Transverse colon (tissue), 4 donors: ENCODE measurements around the gene NOA1. TPM values are rescaled to one million over a fixed set of nuclear protein-coding genes. Genes with fewer than 3 reads are reported as not detected.

Source experiments
- DNase-seq: peaks from one replicate; pipeline ENCODE4 v3.0.0-alpha.2; 2019
- H3K27ac ChIP-seq, 4 donors: fragments of 200-600 bp; sonication (generic); 2 replicates each; pipeline ENCODE4 v1.5.1; 2016 to 2018; ENCODE audit warnings: inconsistent platforms in 4 of 4
- H3K27me3 ChIP-seq: fragments of 200-600 bp; sonication (generic); 2 replicates; pipeline ENCODE4 v1.5.1; 2017; ENCODE audit warnings: inconsistent platforms
- H3K36me3 ChIP-seq, 4 donors: fragments of 200-600 bp; sonication (generic); 2 replicates each; pipeline ENCODE4 v1.5.1; 2017 to 2019; ENCODE audit warnings: inconsistent platforms in 4 of 4
- H3K4me1 ChIP-seq, 4 donors: fragments of 200-600 bp; sonication (generic); 2 replicates each; pipeline ENCODE4 v1.5.1; 2017 to 2020; ENCODE audit warnings: inconsistent platforms in 4 of 4
- H3K4me3 ChIP-seq, 4 donors: fragments of 200-600 bp; sonication (generic); 1 replicate in 1 of 4; 2 replicates in 3 of 4; pipeline versions ENCODE4 v1.5.1 to v1.6.1; 2017 to 2019; ENCODE audit warnings: inconsistent platforms in 4 of 4
- H3K9me3 ChIP-seq, 2 donors: fragments of 200-600 bp; sonication (generic); 2 replicates each; pipeline ENCODE4 v1.5.1; 2017 to 2019; ENCODE audit warnings: inconsistent platforms in 2 of 2
- CTCF ChIP-seq, 5 experiments: fragments of 200-600 bp in 3 of 5; fragments of 450-650 bp in 2 of 5; sonication (generic) in 3 of 5; IDR thresholded peaks; 1 replicate in 2 of 5; 2 replicates in 3 of 5; pipeline ENCODE4 v1.5.1; 2016 to 2017; ENCODE audit warnings: antibody characterized with exemption in 5 of 5, inconsistent platforms in 3 of 5, mild to moderate bottlenecking in 2 of 5, moderate library complexity in 1 of 5
- EP300 ChIP-seq: sonication (generic); formaldehyde crosslinking; IDR thresholded peaks from one replicate; pipeline ENCODE4 v1.6.1; 2017; ENCODE audit warnings: antibody characterized with exemption, low read depth
- POLR2A ChIP-seq: fragments of 450-650 bp; IDR thresholded peaks from one replicate; pipeline ENCODE4 v1.6.1; 2016; ENCODE audit warnings: antibody characterized with exemption, mild to moderate bottlenecking, moderate library complexity
- POLR2AphosphoS5 ChIP-seq, 3 donors: sonication (generic); formaldehyde crosslinking; IDR thresholded peaks; one replicate each; pipeline ENCODE4 v1.6.1; 2016; ENCODE audit warnings: antibody characterized with exemption in 3 of 3
- WGBS, 2 donors: methylation state at CpG; one replicate each; pipeline ENCODE4 v1.1.5; 2018; ENCODE audit warnings: low coverage in 1 of 2; 5-methylcytosine and 5-hydroxymethylcytosine counted together
- in situ Hi-C, 4 donors: fragments of 200-750 bp; cut with MboI; loops; one replicate each; pipeline versions ENCODE4 v1.15.0 to v1.15.1; 2017; ENCODE audit warnings: low sequenced_read_pairs in 3 of 4, low pct_ligation_motif_present in 1 of 4, low pct_unique_long_range_greater_than_20kb in 1 of 4
- intact Hi-C: fragments of 100-400 bp; cut with DNase I; formaldehyde crosslinking; loops from one replicate; pipeline ENCODE4 v1.15.1; 2023; ENCODE audit warnings: low total_unique reads
- total RNA-seq, 4 donors: library from RNA; depleted of rRNA; stranded (reverse); fragments of >200 nt; gene quantifications; one replicate each; pipeline ENCODE4 v1.1.0, GENCODE V29; 2016

The NOA1 gene
- total RNA-seq, 4 donors from 2014 or later, result 32.5 to 75.4 (median 39.6) TPM

GRCh38 chr4:56972809-56973208 lies 4.6 kb downstream of the NOA1 start:
- in situ Hi-C loops (no loop called here), intact Hi-C loops (no loop called here)
- no peak for TF ChIP-seq POLR2AphosphoS5 (IDR thresholded peaks at IDR 0.05)
- peaks cover 0 to 20% (median 18%) of the 10 kb centered on the region in 4 donors for H3K4me1 ChIP-seq
- H3K27me3 ChIP-seq, result no peaks in the 10 kb centered on the region
- no peak for DNase-seq
- H3K9me3 ChIP-seq, result peaks cover 6% of the 10 kb centered on the region in 2 donors
- H3K4me3 ChIP-seq, result no peak overlapping the region
- no peak overlapping the region for H3K27ac ChIP-seq
- H3K36me3 ChIP-seq, result peaks cover 4 to 47% (median 27%) of the 10 kb centered on the region in 4 donors

GRCh38 chr4:56972389-56972788 lies 5.0 kb downstream of the NOA1 start:
- peaks cover 6% of the 10 kb centered on the region in 2 donors for H3K9me3 ChIP-seq
- TF ChIP-seq POLR2AphosphoS5 (IDR thresholded peaks at IDR 0.05), result no peak
- no peak for TF ChIP-seq EP300
- no peak overlapping the region for H3K27ac ChIP-seq
- H3K4me3 ChIP-seq, result no peak overlapping the region
- H3K27me3 ChIP-seq, result no peaks in the 10 kb centered on the region
- 92% methylated on average over 2 of the region's 2 CpGs for WGBS, 2 donors
- peaks cover 4 to 51% (median 29%) of the 10 kb centered on the region in 4 donors for H3K36me3 ChIP-seq
- intact Hi-C loops, result no loop called here
- peaks cover 0 to 20% (median 18%) of the 10 kb centered on the region in 4 donors for H3K4me1 ChIP-seq
- in situ Hi-C loops, result no loop called here
- DNase-seq, result no peak

- Histone ChIP-seq H3K36me3 (peaks cover 4 to 60% (median 34%) of the 10 kb centered on the region in 4 donors), H3K27ac (no peak overlapping the region), H3K4me3 (no peak overlapping the region), H3K4me1 (peaks cover 0 to 19% (median 17%) of the 10 kb centered on the region in 4 donors), H3K27me3 (no peaks in the 10 kb centered on the region), H3K9me3 (peaks cover 6% of the 10 kb centered on the region in 2 donors)
- TF ChIP-seq EP300 (no peak), CTCF (IDR thresholded peaks at IDR 0.05) (no peak)
- intact Hi-C loops, result no loop called here
- no peak for DNase-seq
- WGBS, 2 donors, result 86 to 100% methylated on average over 2 of the region's 2 CpGs
- in situ Hi-C loops, result no loop called here
These were observed 6.0 kb downstream of the NOA1 start for GRCh38 chr4:56971383-56971782.

GRCh38 chr4:56961107-56961500 lies 16.3 kb downstream of the NOA1 start:
- Histone ChIP-seq H3K9me3 (no peaks in the 10 kb centered on the region), H3K36me3 (peaks cover 0 to 25% (median 11%) of the 10 kb centered on the region in 4 donors), H3K27ac (no peak overlapping the region), H3K4me1 (peaks cover 7 to 18% (median 10%) of the 10 kb centered on the region in 4 donors), H3K27me3 (no peaks in the 10 kb centered on the region), H3K4me3 (no peak overlapping the region)
- intact Hi-C loops (no loop called here), in situ Hi-C loops (no loop called here)
- TF ChIP-seq CTCF (IDR thresholded peaks at IDR 0.05), result no peak
- no peak for TF ChIP-seq EP300
- no peak for TF ChIP-seq POLR2AphosphoS5 (IDR thresholded peaks at IDR 0.05)
- TF ChIP-seq POLR2A, result no peak
- no peak for DNase-seq
- 91 to 100% methylated on average over 1 to 2 of the region's 2 CpGs for WGBS, 2 donors

GRCh38 chr4:56959100-56959499 lies 18.3 kb downstream of the NOA1 start:
- no peak overlapping the region for H3K4me3 ChIP-seq
- intact Hi-C loops (no loop called here), in situ Hi-C loops (no loop called here)
- H3K9me3 ChIP-seq, result no peaks in the 10 kb centered on the region
- H3K4me1 ChIP-seq, result peaks cover 7 to 18% (median 10%) of the 10 kb centered on the region in 4 donors
- H3K27ac ChIP-seq, result peak overlapping the region in 3 of 4 donors; percentile 33 to 67 (median 34)
- TF ChIP-seq POLR2AphosphoS5 (IDR thresholded peaks at IDR 0.05), result peak in 1 of 3 donors; percentile 20
- TF ChIP-seq EP300, result no peak
- H3K27me3 ChIP-seq, result no peaks in the 10 kb centered on the region
- DNase-seq, result no peak
- peaks cover 0 to 11% (median 4%) of the 10 kb centered on the region in 4 donors for H3K36me3 ChIP-seq
- WGBS, 2 donors, result 46% methylated on average over 1 of the region's 1 CpG; no CpG with 5 or more reads in 1 of the 2 donors

GRCh38 chr4:56958111-56958517 lies 19.3 kb downstream of the NOA1 start:
- intact Hi-C loops, result no loop called here
- H3K27ac ChIP-seq, result peak overlapping the region; percentile 24 to 67 (median 34)
- peaks cover 0 to 2% (median 0%) of the 10 kb centered on the region in 4 donors for H3K36me3 ChIP-seq
- in situ Hi-C loops, result no loop called here
- H3K9me3 ChIP-seq, result no peaks in the 10 kb centered on the region
- H3K4me3 ChIP-seq, result no peak overlapping the region
- DNase-seq, result peak; percentile 68
- TF ChIP-seq POLR2A (no peak), CTCF (IDR thresholded peaks at IDR 0.05) (no peak), POLR2AphosphoS5 (IDR thresholded peaks at IDR 0.05) (peak; percentile 33 to 63 (median 55)), EP300 (no peak)
- no peaks in the 10 kb centered on the region for H3K27me3 ChIP-seq
- peaks cover 7 to 18% (median 10%) of the 10 kb centered on the region in 4 donors for H3K4me1 ChIP-seq
- WGBS, 2 donors, result 15 to 28% methylated on average over 7 of the region's 7 CpGs
